NCI-H2171 (cell line): Measurements from ENCODE around the gene EXOC4.

Experiments
- DNase-seq: peaks from one replicate; lab custom pipeline; 2025; lab: John Stamatoyannopoulos, UW

Gene EXOC4

DNA sequence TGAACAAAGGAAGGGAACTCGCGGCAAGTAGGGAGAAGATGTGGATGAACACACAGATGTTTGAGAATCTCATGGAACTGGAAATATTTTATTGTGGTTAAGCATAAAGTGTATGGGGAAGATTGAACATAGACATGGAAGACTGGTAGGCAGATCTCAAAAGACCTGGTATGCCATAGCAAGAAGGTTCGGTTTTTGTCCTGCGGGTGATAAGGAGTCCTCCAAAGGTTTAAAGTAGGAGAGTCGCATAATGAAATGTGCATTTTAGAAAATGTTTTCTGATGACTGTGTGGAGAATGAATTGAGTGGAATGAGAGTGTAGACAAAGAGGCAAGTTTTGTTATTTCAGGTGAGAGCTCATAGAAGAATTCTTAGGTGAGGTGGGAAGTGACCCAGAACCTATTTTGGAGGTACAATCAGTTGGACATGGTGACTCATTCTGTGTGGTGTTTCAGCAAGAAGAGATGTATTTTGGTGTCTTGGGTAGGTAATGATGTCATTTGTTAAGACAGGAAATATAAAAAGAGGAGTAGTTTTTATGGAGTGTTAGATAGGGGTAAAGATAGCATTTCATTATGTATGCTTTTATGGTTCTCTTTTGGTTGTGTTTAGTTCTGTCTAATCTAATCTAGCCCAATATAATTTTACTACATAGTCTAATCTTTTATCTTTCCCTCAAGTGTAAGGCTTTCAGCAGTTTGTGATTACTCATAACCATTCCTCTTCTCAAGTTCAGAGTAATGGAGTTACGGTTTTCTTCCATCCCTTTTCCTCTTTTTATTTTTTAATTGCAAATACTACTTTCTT, 239.2 kb downstream of the EXOC4 start:
- no peak for DNase-seq

DNA sequence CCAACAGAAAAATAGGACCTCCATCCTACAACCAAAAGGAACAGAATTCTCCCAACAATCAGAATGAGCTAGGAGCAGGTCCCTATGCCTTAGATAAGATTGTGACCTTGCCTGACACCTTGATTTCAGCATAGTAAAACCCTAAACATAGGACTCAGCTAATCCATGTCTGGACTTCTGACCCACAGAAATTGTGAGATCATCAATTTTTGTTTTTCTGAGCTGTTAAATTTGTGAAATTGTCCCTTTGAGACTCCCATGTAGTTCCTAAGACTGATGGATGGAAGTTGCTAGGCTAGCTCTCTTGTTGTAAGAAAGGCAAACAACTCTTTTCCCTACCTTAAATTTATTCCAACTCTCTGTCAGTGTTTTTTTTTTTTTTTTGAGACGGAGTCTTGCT, 244.2 kb downstream of the EXOC4 start:
- DNase-seq = no peak

DNA sequence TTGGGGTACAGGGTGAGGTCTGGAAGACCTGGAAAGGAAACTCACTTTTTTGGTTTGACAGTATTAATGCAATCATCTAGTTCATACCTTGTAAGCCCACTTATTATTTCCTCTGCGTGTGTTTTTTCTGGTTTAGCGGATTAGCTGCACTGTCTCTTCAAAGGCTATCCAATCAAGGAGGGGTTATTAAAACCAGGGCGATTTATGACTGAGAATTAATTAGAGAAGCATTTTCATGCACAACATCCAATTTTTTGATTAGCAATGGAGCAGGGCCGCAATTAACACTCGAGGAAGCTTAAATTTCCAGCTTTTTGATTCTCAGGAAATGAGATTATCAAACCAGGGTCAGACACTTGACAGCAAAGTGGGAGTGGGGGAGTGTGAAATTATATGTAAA, 248.9 kb downstream of the EXOC4 start:
- DNase-seq = no peak

DNA sequence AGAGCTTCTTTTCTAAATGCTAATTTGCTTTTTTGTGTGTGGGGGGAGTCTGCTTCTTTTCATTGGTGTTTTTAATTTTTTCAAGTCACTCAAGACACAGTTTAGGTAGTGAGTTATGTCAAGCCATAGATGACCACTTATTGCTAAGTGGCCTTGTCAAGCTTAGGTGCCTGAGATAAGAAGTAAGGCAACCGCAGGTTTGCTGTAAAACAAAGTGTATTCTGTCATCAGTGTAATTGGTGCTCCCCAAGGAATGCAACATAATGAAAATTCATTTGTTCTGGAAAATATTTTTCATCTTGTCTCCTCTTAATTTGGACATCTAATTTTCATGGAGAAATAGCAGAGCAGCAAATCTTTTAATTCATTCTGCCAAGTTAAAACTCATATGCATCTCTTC, 249.6 kb downstream of the EXOC4 start:
- DNase-seq = no peak

DNA sequence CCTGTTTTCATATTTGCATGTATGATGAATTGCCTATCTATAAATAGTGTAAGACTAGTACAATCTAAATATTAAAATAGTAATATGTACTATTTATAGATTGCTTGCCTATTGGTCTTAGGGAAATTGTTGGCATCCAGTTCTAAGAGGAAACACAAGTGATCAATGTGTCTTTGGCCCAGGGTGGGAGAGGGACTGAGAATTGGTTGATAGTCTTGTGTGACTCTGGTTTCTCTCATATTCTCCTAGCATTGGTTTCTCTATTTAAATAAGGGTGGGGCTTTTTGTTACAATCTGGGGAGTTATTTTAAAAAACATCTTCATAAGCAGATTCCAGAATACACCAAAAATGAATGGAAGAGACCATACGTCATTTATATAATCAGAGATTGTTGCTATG, 250.1 kb downstream of the EXOC4 start:
- no peak for DNase-seq

DNA sequence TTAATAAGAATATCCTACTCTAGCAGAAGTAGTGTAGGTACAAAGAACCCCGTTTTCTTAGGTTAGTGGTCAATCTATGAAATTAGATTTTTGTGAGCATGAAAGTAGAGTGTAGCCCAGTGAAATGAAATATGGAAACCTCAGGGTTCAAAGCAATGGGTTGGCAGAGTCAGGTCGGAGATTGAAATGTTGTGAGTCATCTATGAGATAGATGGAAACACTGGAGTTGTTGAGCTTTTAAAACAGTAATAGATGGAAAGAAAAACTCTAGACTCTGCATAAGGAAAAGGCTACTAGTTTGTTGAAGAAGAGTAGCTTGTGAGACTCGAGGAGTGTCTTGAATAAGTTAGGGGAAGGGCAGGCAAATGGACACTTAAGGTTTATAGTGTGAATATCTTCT, 251.9 kb downstream of the EXOC4 start:
- no peak for DNase-seq

DNA sequence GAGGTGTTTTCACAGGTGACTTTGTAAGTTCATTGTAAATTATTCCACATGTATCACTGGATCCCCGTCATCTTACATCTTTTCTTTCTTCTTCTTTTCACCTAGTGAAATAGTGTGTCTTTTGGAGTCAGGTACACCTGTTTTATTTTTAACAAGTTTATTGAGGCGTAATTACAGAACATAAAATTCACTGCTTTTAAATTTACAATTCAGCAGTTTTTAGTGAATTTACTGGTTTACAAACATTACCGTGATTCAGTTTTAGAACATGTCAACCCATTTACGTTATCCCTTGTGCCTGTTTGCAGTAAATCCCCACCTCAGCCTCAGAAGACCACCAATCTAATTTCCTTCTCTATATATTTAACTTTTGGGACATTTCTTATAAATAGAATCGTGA, 256.9 kb downstream of the EXOC4 start:
- DNase-seq = no peak

DNA sequence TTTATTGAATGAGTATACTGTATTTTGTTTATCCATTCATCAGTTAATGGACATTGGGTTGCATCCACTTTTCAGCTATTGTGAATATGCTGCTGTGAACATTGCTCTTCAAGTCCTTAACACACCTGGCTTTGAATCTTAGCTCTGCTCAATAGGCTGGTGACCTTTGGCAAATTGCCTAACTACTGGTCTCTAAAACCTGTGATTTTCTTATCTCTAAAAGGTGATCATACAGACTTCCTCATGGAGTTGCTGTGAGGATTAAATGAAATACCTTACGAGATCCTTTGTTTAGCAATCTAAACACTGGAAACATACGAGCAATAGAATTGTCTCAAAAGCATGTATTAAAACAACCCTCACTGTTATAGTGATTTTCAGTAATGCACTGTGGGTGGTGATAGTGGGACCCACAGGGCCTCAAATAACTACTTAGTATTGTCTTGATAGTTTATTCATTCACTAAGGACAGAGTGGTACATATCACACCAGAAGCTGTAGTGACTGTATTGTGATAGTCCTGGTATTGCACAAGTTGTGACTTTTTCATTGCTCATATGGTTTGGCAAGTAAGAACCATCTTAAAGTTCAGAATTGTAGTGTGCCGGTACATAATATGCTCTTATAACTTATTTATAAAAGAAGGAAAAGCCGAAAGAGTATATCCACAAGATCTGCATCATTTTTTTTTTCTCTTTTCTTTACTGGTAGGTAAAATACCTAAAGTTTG, 257.6 kb downstream of the EXOC4 start:
- DNase-seq = no peak

DNA sequence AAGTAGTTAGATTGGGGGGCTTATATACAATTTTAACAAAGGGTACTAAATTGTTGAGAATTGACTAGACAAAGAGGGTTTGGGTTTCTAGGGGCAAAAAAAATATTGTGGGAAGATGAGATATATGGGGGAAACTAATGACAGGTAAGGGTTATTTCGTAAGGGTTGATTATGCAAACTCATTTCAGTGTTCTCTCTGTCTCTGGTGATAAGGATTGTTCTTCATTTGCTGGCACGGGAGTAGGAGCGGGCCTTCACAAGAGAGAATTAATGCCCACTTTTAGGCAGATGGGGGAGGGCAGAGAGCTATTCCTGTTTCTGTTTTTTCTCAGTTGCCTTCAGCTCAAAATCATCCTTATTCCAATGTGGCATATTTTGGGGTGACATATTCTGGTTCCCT, 258.4 kb downstream of the EXOC4 start:
- no peak for DNase-seq

DNA sequence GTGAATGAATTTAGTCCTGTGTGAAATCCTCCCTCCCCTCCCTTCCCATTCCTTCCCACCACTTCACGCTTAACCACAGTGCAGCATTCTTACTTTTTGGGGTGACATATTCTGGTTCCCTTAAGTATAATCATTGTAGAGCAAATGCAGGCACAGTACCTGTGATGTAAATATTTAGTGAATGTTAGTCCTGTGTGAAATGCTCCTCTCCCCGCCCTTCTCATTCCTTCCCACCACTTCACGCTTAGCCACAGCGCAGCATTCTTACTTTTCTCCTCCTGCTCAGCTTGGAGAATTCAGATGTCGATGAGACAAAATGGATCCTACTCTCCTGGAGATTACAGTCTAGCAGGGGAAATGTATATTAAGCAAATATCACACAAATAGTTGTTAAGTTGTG, 258.8 kb downstream of the EXOC4 start:
- no peak for DNase-seq

DNA sequence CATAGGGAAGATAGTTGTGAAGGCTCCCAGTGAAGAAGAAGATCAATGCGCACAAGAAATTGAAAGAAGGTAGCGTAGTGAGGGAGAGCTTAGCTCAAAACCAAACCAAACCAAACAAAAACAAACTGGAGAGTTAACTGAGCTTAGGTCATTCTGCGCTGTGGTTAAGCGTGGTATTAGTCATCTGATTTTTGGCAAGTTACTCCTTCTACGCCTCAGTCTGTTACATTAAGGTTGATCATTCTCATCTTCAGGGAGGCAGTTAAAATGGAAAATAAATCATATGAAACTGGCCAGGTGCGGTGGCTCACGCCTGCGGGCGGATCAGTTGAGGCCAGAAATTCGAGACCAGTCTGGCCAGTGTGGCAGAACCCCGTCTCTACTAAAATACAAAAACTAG, 259.7 kb downstream of the EXOC4 start:
- DNase-seq = no peak

DNA sequence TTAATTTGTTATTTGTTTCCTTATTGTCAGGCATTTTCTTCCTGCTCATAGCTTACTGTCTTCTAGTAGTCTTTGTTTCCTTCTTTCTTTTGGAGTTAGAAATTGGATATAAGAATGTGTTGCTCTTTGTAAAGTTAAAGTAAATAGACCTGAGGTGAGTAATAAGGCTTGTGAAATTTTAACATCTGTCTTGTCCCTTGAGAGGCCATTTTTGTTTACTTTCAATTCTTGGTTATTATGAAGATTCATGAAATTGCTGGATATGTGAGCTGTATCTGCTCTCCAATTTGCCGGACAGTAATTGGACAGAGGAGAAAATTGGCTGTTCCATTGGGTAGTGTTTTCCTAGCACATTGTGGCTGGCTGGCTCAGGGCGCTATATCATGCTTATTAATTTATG, 260.7 kb downstream of the EXOC4 start:
- no peak for DNase-seq

DNA sequence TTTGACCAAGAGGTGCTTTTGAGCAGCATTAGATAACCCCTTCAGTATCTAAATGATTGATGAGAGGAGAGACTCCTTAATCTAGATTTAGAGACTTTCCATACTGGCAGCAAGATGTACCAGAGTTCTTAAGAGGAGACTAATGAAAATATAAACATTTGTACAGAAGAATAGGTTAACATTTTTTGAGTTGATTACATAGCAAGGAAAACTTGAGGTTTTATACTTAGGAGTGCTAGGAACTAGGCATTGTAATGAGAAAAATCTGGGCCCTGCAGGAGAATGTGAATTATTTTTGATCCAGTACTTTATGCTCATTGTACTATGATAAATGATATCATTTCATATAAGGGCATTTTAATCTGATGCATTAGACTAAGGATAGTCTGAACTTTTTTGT, 261.7 kb downstream of the EXOC4 start:
- DNase-seq = no peak

DNA sequence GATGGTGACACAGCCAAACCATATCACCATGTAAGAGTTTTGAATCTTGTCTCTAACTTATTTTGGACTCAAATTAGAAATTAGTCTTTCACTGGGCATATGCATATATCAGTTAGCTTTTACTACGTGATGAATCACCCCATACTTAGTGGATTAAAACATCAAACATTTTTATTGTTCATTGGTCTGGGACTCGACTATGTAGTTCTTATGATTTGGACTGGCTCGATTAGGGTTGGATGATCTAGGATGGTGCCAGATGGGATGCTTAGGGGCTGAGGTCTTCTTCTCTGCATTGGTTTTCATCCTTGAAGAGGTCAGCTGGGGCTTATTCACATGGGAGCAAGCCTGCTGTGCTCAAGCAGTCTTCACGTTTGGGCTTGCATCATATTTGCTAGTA, 264.9 kb downstream of the EXOC4 start:
- DNase-seq = no peak

DNA sequence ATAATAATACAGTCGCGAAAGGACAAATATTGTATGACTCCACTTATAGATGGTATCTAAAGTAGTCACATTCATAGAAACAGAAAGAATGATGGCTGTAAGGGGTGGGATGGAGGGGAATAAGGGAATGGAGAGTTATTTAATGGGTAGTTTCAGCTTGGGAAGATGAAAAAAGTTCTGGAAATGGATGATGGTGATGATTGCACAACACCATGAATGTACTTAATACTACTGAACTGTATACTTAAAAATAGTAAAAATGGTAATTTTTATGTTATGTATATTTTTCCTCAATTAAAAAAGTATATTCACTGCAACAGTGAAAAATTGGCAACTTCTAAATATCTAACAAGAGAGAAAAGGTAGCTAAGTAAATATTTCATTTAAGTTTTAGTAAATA, 265.8 kb downstream of the EXOC4 start:
- DNase-seq = no peak

DNA sequence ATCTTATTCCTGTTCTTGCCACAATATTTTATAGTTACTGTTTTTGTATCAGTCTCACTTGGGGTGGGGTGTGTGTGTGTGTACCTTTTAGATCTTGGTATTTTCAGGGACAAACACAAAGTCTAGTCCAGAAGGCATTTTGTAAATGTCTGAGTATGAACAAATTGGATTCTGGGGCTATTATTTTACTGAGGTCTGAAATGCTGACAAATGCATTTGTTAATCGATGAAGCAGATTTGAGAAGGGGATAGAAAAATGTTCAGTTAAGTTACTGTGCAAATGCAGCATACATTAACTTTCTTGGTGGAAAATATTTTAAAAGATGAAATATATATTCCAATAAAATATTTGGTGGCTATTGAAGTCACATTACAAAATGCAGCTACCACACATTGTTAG, 267.4 kb downstream of the EXOC4 start:
- DNase-seq = no peak

DNA sequence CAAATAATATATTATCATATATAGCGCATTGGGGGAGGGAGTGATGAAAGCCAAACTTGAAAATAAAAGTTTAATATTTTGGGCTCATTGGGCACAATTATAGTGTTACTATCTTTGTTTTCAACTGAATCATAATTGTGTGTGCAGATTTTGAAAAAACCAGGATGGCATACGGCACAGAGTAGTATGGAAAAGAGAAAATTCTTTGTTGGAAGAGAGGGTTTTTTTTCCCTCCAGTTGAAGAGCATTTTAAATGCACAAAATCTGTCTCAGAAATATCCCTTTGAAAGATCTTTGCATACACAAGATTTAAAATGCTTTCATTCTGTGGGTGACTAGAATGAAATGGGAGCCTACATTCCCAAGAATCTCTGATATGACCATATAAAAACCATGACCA, 269.6 kb downstream of the EXOC4 start:
- no peak for DNase-seq

DNA sequence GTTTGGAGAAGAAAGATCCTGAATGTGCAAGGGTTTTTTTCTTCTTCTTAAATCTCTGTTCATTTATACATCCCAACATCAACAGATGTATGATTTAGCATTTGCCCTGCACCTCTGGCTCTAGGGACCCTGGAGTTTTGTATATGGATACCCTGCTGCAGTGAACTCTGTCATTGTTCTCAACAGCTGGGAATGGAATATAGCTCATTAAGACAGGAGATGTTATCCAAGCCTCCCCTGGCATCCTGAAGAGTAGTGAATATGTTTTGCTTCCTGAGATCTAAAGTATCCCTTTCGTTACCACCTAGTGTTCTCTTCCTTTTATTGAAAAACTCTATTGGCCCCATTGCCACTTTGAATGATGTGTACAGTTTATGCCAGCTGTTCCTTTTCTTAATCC, 275.9 kb downstream of the EXOC4 start:
- DNase-seq = no peak

DNA sequence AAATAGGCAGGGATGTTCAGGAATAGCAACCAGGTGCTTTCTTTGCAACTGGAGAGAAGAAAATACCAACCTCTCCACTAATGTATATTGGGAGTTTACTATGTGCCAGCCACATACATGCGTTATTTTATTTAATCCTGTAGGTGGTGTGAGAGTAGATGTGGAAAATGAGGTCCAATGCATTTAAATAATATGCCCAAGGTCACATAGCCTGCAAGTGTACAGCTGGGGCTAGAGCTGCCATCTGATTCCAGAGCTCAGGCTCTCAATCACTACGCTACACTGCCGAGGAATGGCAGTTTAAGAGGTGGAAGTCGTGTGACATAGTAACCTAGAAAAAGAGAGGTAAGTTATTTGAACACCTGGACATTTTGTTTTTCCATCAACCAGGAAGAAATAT, 277.0 kb downstream of the EXOC4 start:
- no peak for DNase-seq

DNA sequence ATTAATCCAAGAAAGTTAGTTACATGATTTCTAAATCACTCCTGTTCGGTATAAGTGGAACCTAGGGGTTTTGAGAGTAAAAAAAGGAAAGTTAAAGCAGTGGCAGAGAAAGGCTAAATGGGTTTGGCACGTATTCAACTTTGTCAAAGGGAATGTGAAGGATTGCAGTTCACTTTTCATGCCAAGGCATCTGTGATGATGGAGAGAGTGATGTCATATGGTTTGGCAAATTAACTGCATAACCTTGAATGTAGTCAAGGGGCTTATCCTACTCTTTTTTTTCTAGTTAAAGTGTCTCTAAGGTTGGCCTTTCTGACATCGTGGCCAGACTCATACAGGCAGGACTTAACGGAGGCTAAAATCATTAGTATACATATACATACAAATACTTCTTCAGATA, 277.8 kb downstream of the EXOC4 start:
- no peak for DNase-seq

DNA sequence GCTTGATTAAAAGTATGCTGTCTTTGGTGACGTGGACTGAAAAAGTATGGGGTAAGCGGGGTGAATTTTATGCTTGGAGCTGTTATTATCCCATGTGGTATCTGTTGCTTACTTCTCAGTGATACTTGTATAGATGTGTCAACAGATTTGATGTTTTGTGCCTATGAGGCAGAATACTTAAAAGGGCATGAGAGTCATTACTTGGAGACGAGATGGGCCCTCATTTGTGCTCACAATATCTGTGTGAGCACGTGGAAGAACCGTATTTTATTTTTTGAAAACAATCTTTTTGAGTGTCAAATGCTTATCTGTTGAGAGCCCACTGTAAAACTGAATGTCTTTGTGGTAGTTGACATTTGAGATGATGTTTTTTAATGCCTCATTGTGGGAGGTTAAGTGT, 281.9 kb downstream of the EXOC4 start:
- no peak for DNase-seq

DNA sequence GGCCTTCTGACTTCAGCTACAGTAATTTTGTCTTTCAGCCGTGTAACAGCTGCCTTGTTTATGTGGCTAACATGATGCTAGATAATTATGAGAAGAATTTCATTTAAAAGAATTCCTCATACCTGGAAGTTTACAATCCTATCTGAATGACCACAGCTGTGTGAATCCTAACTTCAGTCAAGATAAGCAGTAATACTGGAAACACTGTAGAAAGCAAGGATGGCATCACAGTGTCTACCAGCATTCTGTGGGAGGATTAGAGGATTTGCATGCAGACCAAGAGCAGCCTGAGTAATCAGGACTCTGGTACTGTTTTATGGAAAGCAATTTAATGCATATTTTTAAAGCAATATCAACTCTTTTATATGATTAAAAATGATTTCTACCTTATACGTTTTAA, 282.4 kb downstream of the EXOC4 start:
- no peak for DNase-seq

DNA sequence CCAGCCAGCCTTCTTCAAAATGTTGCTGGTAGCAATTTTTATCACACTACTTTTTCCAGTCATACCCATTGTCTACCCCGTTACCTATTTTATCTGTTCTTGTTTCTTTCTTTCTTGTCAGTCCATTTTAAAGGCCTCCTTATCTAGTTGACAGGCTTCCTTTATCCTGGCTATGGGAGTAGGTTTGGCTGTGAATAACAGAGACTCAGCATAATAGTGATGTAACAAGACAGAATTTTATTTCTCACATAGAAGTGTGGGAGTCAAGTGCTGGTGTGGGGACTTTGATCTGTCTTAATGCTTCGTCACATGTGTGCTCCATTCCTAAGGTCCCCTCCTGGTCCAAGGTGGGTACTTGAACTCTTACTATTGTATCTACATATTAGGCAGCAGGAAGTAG, 283.6 kb downstream of the EXOC4 start:
- DNase-seq = no peak

DNA sequence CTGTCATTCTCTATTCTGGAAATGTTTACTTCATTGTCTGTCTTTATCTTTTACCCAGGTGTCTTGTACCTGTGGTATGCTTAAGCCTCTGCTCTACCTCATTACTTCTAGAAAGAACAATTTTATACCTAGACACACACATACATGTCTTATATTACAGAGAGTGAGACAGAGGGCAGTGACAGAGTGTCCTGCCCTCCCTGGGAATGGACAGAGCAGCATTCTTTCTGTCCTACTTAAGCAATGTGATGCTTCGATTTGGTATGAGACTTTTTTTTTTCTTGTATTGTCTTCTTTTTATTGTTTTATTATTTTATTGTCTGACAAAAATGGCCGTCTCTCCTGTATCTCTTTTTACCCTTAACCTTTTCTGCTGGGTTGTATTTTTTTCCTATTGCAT, 286.1 kb downstream of the EXOC4 start:
- no peak for DNase-seq
